Measurements from ENCODE around the gene TPST2. TPM values are rescaled to one million over a fixed set of nuclear protein-coding genes. Genes with fewer than 3 reads are reported as not detected.

Gene TPST2
- total RNA-seq, 4 donors from 2014 or later = 22.0 to 30.9 (median 28.7) TPM

DNA sequence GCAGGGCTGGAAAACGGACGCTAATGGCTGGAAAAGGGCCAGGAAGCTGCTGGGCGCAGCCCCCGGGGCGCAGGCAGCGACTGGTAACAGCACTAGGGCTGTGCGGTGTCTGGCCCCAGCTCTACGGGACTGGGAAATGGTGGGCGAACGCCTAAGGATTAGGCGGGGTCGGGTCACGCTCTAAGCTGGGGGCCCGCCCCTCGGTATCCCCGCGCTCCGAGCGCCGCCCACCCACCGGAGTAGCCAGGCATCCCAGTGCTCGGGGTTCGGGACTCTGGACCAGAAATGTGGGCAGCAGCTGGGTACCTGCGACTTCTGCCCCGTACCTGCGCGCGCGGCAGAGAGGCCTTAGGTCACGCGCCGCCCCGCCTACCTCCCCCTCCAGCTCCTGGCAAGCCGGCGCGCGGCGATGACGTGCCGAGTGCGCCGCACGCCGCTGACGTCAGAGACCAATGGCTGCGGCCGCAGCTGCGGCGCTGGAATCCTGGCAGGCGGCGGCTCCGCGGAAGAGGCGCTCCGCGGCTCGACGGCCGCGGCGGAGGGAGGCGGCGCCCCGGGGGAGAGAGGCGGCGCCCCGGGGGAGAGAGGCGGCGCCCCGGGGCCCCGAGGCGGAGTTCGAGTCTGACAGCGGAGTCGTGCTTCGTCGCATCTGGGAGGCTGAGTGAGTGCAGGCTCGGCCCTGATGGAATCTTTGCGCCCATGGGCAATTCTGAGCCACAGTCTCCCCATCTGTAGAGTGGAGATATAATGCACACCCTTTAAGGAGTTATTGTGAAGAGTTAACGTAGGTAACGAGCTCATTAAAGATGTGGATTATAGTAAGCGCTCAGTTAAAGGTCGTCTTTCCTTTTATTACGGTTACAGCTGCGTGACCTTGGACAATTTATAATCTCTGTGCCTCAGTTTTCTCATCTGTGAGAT is 106.2 kb downstream of the TPST2 start, which contains the start of the genes HPS4 and SRRD:
HPS4 (minus strand) TSS at position 345 of the 921 bp plus-strand sequence. CDS start 2,021 bp downstream, outside the sequence.
SRRD (plus strand) TSS at position 439 of the 921 bp plus-strand sequence; CDS start at position 453, 14 bp downstream.
- peaks cover 51 to 68% (median 61%) of the 10 kb centered on the region in 4 donors for H3K4me1 ChIP-seq
- TF ChIP-seq, protein P1, sequence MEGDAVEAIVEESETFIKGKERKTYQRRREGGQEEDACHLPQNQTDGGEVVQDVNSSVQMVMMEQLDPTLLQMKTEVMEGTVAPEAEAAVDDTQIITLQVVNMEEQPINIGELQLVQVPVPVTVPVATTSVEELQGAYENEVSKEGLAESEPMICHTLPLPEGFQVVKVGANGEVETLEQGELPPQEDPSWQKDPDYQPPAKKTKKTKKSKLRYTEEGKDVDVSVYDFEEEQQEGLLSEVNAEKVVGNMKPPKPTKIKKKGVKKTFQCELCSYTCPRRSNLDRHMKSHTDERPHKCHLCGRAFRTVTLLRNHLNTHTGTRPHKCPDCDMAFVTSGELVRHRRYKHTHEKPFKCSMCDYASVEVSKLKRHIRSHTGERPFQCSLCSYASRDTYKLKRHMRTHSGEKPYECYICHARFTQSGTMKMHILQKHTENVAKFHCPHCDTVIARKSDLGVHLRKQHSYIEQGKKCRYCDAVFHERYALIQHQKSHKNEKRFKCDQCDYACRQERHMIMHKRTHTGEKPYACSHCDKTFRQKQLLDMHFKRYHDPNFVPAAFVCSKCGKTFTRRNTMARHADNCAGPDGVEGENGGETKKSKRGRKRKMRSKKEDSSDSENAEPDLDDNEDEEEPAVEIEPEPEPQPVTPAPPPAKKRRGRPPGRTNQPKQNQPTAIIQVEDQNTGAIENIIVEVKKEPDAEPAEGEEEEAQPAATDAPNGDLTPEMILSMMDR (IDR thresholded peaks at IDR 0.05) = peak in 1 of 3 experiments; percentile 26
- TF ChIP-seq POLR2AphosphoS5 (IDR thresholded peaks at IDR 0.05) (peak; percentile 93 to 95), EP300 (IDR thresholded peaks at IDR 0.05) (no peak), POLR2A (IDR thresholded peaks at IDR 0.05; ENCODE audit: low read depth) (peak; percentile 83)
- peak within 1 kb of the TSS; percentile 88 to 96 (median 94) for H3K27ac ChIP-seq (replicated peaks in 1 of 4)
- H3K4me3 ChIP-seq = peak within 1 kb of the TSS; percentile 76 to 98 (median 97)
- peak; percentile 95 for DNase-seq (ENCODE audit: extremely low spot score)
- 3% methylated on average over 13 of the region's 85 CpGs for WGBS
- H3K27me3 ChIP-seq = no peaks in the 10 kb centered on the region
- intact Hi-C loops (cut with DNase I) = loop anchor here (2.0 kb wide), 1 partner anchor 27 kb away; no protein-coding TSS in a partner anchor
- peaks cover 12 to 30% (median 19%) of the 10 kb centered on the region in 4 donors for H3K36me3 ChIP-seq
- no peaks in the 10 kb centered on the region for H3K9me3 ChIP-seq

DNA sequence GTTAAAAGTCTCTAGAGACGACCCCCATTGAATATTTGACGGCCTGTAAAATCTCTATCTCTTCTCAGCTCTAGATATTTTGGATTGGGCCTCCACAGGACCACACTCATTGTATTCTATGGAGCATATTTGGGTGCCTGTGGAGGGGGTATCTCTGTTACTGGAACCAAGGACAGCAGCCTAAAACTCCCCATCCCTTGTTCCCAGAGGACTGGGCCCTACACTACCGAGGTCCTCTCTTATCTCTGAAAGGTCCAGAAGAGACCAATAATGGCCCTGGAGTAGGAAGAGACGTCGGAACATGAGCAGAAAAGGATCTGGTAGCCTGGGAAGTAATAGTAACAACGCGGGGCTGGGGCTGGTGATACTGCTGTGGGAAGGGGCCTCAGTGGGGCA is 106.9 kb downstream of the TPST2 start:
- TF ChIP-seq, protein P1 (IDR thresholded peaks at IDR 0.05) = no peak
- TF ChIP-seq EP300 (IDR thresholded peaks at IDR 0.05) = no peak
- no peak for TF ChIP-seq POLR2AphosphoS5 (IDR thresholded peaks at IDR 0.05)
- no peak for TF ChIP-seq POLR2A (IDR thresholded peaks at IDR 0.05; ENCODE audit: low read depth)
- peak overlapping the region; percentile 76 to 98 (median 97) for H3K4me3 ChIP-seq
- H3K9me3 ChIP-seq = no peaks in the 10 kb centered on the region
- peaks cover 51 to 69% (median 61%) of the 10 kb centered on the region in 4 donors for H3K4me1 ChIP-seq
- 11% methylated on average over 7 of the region's 7 CpGs for WGBS
- DNase-seq (ENCODE audit: extremely low spot score) = no peak
- H3K27me3 ChIP-seq = no peaks in the 10 kb centered on the region
- intact Hi-C loops (cut with DNase I) = no loop called here
- peak overlapping the region; percentile 88 to 96 (median 94) for H3K27ac ChIP-seq (replicated peaks in 1 of 4)
- peaks cover 6 to 27% (median 14%) of the 10 kb centered on the region in 4 donors for H3K36me3 ChIP-seq

DNA sequence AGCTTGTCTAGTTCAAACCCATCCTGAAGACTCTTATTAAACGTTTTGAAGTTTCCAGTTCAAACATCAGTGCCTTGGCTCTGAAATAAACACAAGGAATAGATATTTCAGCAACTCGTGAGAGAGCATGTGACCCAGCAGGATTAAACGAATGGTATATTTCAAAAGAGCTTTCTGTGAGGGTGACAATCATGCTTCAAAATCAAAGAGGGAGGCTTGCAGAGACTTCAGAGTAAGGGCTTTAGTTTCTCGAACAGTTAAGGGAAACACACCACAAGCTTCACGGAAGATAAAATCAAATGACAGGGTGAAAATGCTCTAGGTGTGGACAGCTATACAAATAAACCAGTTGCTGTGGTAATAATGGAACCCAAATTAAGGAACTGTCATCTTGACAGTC is 107.8 kb downstream of the TPST2 start:
- TF ChIP-seq EP300 (IDR thresholded peaks at IDR 0.05) (no peak), POLR2A (IDR thresholded peaks at IDR 0.05; ENCODE audit: low read depth) (no peak), POLR2AphosphoS5 (IDR thresholded peaks at IDR 0.05) (no peak)
- TF ChIP-seq, protein P1 (IDR thresholded peaks at IDR 0.05) = no peak
- WGBS = 55% methylated on average over 5 of the region's 5 CpGs
- H3K4me3 ChIP-seq = no peak overlapping the region
- peaks cover 51 to 69% (median 61%) of the 10 kb centered on the region in 4 donors for H3K4me1 ChIP-seq
- H3K9me3 ChIP-seq = no peaks in the 10 kb centered on the region
- no peaks in the 10 kb centered on the region for H3K27me3 ChIP-seq
- DNase-seq (ENCODE audit: extremely low spot score) = no peak
- intact Hi-C loops (cut with DNase I) = no loop called here
- peaks cover 5 to 27% (median 13%) of the 10 kb centered on the region in 4 donors for H3K36me3 ChIP-seq
- H3K27ac ChIP-seq (replicated peaks in 1 of 4) = no peak overlapping the region

DNA sequence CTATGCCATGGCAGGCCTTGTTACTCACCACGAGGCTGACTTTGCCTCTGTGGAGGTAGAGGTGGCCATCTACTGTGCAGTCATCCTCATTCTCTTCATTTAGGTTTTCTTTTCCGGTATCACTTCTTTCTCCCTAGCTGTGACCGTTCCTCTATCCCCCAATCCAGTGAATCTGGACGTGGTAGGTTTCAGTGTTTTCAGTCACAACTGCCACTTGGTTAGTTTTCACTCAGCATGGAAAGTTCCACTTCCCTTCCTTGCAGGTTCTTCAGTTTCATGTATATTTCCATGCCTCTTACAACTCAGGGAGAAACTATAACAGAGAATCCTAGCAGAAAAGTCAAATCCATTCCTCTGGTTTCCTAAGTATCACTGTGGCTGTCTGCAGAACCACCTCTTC is 108.2 kb downstream of the TPST2 start:
- Histone ChIP-seq H3K9me3 (no peaks in the 10 kb centered on the region), H3K27ac (replicated peaks in 1 of 4) (no peak overlapping the region), H3K27me3 (no peaks in the 10 kb centered on the region), H3K4me1 (peaks cover 51 to 69% (median 61%) of the 10 kb centered on the region in 4 donors), H3K4me3 (no peak overlapping the region), H3K36me3 (peaks cover 10 to 28% (median 14%) of the 10 kb centered on the region in 4 donors)
- no peak for DNase-seq (ENCODE audit: extremely low spot score)
- intact Hi-C loops (cut with DNase I) = no loop called here
- no peak for TF ChIP-seq EP300 (IDR thresholded peaks at IDR 0.05)
- TF ChIP-seq, protein P1 (IDR thresholded peaks at IDR 0.05) = no peak
- no peak for TF ChIP-seq POLR2AphosphoS5 (IDR thresholded peaks at IDR 0.05)
- TF ChIP-seq POLR2A (IDR thresholded peaks at IDR 0.05; ENCODE audit: low read depth) = no peak
- WGBS = 64% methylated on average over 4 of the region's 4 CpGs
